ENCODE data around the gene GSTA4.

GRCh38 chr6:52999456-52999855 is 4.4 kb upstream of the GSTA4 start:
- no peak for TF ChIP-seq ZBTB1 (tag by site-specific recombination; IDR thresholded peaks at IDR 0.05)
- no peak for TF ChIP-seq YY2 (tag by site-specific recombination; IDR thresholded peaks at IDR 0.05)
- TF ChIP-seq KLF7 (tag by site-specific recombination; IDR thresholded peaks at IDR 0.05; ENCODE audit: borderline replicate concordance): no peak
- TF ChIP-seq ZNF175 (tag by site-specific recombination; IDR thresholded peaks at IDR 0.05): no peak
- TF ChIP-seq ZNF670 (tag by site-specific recombination; IDR thresholded peaks at IDR 0.05; ENCODE audit: low read depth): no peak
- TF ChIP-seq PATZ1 (tag by site-specific recombination; IDR thresholded peaks at IDR 0.05): no peak
- no peak for TF ChIP-seq ZNF560 (tag by site-specific recombination; IDR thresholded peaks at IDR 0.05; ENCODE audit: borderline replicate concordance)
- TF ChIP-seq ZNF23 (tag by site-specific recombination; IDR thresholded peaks at IDR 0.05; ENCODE audit: borderline replicate concordance): no peak
- TF ChIP-seq ZNF521 (tag by site-specific recombination; IDR thresholded peaks at IDR 0.05): no peak
- no peak for TF ChIP-seq KLF10 (tag by site-specific recombination; IDR thresholded peaks at IDR 0.05)
- TF ChIP-seq ZFP41 (tag by site-specific recombination; IDR thresholded peaks at IDR 0.05; ENCODE audit: borderline replicate concordance): no peak
- TF ChIP-seq TSHZ1 (tag by site-specific recombination; IDR thresholded peaks at IDR 0.05; ENCODE audit: borderline replicate concordance): no peak
